Stimulated activated CD8-positive, alpha-beta memory T cell treated with anti-CD3 and anti-CD28 coated beads, Interleukin-7, amount 100 ng/mL, for 24 hours (primary cell): ENCODE data around the gene CENPP.

Experiments
- DNase-seq: peaks from one replicate; pipeline ENCODE4 v3.0.0-alpha.2; 2020; ENCODE audit warnings: low read depth

The CENPP gene

GRCh38 chr9:92508018-92508820, 182.5 kb downstream of the CENPP start:
- DNase-seq, result no peak

GRCh38 chr9:92509050-92509449, 183.3 kb downstream of the CENPP start:
- no peak for DNase-seq

- no peak for DNase-seq
Observed at GRCh38 chr9:92510747-92511146, 185.0 kb downstream of the CENPP start.

- no peak for DNase-seq
Observed at GRCh38 chr9:92512622-92513021, 186.9 kb downstream of the CENPP start.

- DNase-seq, result no peak
Observed at GRCh38 chr9:92513349-92513748, 187.6 kb downstream of the CENPP start.

GRCh38 chr9:92514635-92515034, 188.9 kb downstream of the CENPP start:
- DNase-seq, result no peak

GRCh38 chr9:92516521-92516920, 190.8 kb downstream of the CENPP start:
- no peak for DNase-seq

- DNase-seq, result no peak
Observed at GRCh38 chr9:92517046-92517445, 191.3 kb downstream of the CENPP start.

GRCh38 chr9:92518199-92518598, 192.4 kb downstream of the CENPP start:
- DNase-seq, result no peak

- DNase-seq, result no peak
Observed at GRCh38 chr9:92520837-92521236, 195.1 kb downstream of the CENPP start.

GRCh38 chr9:92522983-92523970, 197.5 kb downstream of the CENPP start:
- DNase-seq, result no peak

- no peak for DNase-seq
Observed at GRCh38 chr9:92524881-92525280, 199.1 kb downstream of the CENPP start.

- no peak for DNase-seq
Observed at GRCh38 chr9:92525306-92525705, 199.6 kb downstream of the CENPP start.

- DNase-seq, result no peak
Observed at GRCh38 chr9:92527291-92527828, 201.6 kb downstream of the CENPP start.

GRCh38 chr9:92527832-92528521, 202.2 kb downstream of the CENPP start:
- DNase-seq, result no peak

GRCh38 chr9:92528522-92528849, 202.7 kb downstream of the CENPP start:
- no peak for DNase-seq

GRCh38 chr9:92529124-92529523, 203.4 kb downstream of the CENPP start:
- DNase-seq, result no peak

GRCh38 chr9:92530893-92531292, 205.1 kb downstream of the CENPP start:
- no peak for DNase-seq

- DNase-seq, result no peak
Observed at GRCh38 chr9:92534204-92534603, 208.5 kb downstream of the CENPP start.

- no peak for DNase-seq
Observed at GRCh38 chr9:92534674-92535073, 208.9 kb downstream of the CENPP start.

- no peak for DNase-seq
Observed at GRCh38 chr9:92535940-92536850, 210.4 kb downstream of the CENPP start, which contains the start of gene ECM2. Gene ECM2 (minus strand): TSS chr9:92535990. CDS start chr9:92522866, 13,124 bp downstream.
